GM21576 (cell line): Measurements from ENCODE around the gene SERPINB6.
"Not testable (repeated sequence)": the region's sequence is repeated elsewhere in the genome, so short reads cannot be mapped to it uniquely, and the experiment has no call there.

Source experiments
- ATAC-seq: cut with Tn5 transposase; IDR thresholded peaks from one replicate; pipeline ENCODE4 v1.9.1; 2021; ENCODE audit warnings: mild to moderate bottlenecking, moderate library complexity; ENCODE audit not compliant: unreplicated experiment

SERPINB6 gene

DNA sequence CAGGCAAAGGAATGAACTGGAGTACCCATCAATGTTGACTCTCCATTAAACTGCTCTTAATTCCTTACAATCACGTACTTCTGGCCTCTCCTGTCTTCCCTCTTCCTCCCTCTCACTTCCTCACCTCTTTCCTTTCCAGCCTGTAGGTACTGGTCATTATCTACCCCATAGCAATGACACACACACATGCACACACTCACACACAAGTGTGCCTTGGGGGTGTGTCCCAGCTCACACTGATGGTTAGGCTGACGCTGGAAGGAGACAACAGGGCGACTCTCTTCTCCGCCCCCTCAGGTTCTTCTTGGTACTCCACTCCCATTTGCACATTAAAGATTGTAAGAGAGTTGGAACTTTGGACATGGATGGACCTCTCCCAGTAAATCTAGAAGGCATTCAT, 54.3 kb downstream of the SERPINB6 start:
- no peak for ATAC-seq

DNA sequence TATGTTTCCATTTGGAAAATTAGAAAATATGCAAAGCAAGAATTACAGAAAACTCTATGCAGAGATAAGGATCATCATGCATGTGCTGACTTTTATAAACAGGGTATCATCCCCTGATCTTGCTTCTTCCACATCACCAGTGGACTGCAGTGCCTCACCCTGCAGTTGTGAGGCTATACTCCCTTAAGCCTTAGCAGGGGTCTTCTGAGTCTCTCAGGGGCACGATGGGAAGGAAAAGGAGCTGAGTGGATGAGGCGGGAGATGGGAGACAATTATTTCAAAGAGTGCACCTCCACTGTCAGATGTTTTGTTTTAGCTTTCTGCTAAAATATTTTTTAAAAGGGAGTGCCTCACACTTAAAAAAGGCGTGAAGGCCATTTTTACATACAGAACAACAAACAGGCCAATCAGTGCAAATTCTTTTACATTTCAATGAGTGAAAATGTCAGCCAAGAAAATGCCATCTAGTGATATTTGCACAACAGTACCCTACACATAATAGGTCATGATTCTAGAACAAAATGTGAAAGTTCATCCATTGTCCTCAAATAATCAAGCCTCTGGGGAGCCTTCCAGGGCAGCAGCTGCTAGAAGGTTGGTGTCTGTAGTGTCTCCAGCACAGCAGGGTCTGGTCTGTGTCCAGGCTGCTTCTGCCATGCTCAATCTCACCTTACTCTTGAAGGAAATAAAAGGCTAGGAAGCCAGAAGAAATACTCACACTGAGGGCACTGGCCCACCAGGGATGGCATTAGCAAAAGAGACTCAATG, 55.0 kb downstream of the SERPINB6 start:
- no peak for ATAC-seq

DNA sequence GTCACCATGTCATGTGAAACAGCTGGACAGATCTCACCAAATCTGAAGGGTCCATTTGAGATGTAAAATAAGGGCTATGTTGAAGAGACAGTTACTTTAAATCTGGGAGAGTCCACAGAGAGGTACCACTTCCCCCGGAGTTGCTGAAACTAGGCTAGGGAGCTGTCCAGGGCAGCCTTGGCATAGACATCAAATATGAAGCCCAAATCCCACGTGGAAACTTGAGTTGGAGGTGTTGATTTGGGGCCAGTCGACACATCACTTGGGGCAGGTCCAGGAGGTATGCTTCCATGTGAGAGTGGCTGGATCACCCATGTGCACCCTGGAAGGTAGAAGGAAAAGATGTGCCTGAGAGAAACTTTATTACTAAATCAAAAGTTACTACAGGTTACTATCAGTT, 56.2 kb downstream of the SERPINB6 start:
- no peak for ATAC-seq

DNA sequence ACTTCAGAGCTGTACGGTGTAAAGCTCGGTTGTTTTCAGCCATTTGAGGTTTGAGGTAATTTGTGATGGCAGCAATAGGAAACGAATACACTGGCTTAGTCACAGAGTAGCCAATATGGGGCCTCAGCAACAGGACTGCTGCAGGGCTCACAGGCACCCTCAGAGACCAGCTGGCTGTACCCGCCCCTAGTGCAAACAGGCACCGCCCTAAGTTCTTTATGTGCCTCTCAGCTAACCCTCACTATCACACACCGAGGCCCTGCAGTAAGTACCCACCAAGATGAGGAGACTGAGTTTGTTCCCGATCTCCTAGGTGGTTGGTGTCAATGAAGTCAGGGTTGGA, 57.1 kb downstream of the SERPINB6 start:
- ATAC-seq = no peak

GRCh38 chr6:2913621-2914317, 57.6 kb downstream of the SERPINB6 start:
- no peak for ATAC-seq

DNA sequence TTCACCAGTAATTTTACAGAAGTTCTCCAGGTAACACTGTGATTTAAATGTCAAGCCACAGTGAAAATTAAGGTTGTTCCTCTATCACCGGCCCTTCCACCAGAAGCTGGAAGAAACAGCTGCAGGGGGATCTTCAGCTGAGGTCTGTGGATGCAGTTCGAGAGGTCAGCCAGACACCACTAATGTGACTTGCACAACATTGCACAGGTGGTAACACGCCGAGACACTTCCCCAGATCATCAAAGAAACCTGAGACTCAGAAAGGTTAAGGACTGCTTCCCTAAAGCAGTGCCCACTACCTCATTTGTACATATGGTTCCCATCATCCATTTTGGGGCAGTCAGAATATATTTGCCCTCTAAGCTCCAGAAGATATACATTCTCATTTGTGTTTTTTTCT, 60.2 kb downstream of the SERPINB6 start:
- peak; percentile 60 for ATAC-seq

DNA sequence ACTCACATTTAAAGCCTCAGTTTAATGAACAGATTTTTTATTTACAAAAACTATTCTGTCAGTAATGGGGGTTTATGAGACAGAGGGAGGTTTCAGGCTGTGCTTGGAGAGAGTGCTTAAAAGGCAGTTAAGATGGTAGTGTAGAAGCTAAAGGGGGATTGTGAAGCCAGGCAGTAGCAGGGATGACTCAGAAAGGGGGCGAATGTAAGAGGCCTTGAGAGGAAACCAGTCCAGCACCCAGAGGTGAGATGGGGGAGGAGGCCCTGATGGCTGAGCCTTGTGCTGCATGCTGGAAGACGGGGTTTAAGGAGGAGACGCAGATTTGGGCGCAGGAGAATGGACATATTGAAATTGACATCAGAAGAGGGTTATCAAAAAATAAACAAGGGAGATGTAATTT, 61.6 kb downstream of the SERPINB6 start:
- no peak for ATAC-seq

GRCh38 chr6:2909051-2909606, 62.2 kb downstream of the SERPINB6 start:
- ATAC-seq = not testable (repeated sequence)

- ATAC-seq = not testable (repeated sequence)
These were observed 62.9 kb downstream of the SERPINB6 start for GRCh38 chr6:2908516-2908915.

DNA sequence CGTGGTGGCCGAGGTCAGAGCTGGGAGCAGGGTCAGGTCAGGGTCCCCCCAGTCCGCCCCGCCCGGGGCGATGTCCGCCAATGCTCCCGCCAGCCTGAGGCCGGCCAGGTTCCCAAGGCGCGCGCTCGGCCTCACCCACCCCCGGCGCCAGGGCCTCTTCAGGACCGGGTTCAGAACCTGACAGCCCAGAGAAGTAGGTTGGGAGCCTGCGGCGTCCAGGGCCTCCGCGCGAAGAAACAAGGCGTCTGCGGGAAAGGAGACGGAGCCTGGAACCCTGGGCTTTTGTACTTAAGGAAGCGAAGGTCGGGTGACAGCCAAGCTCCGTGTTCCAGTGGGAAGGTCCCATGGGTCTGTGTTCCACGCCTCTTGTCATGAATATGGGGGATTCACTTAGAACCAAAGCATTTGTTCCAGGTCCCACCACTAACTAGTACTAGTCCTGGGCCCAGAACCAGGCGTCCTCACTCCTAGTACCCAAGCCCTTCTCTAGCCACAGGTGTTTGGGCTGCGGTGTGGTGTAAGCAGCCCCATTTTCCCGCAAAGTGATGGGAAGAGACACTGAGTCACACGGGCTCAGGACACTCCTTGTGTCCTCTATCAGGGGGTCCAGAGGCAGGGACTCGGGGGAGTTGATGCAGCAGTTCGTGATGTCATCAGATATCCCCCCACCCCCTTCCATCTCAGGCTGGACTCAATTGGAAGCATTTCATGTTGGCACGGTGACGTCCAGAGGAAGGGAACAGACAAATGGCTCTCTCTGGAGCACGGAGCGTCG, 67.8 kb downstream of the SERPINB6 start:
- ATAC-seq = not testable (repeated sequence)

DNA sequence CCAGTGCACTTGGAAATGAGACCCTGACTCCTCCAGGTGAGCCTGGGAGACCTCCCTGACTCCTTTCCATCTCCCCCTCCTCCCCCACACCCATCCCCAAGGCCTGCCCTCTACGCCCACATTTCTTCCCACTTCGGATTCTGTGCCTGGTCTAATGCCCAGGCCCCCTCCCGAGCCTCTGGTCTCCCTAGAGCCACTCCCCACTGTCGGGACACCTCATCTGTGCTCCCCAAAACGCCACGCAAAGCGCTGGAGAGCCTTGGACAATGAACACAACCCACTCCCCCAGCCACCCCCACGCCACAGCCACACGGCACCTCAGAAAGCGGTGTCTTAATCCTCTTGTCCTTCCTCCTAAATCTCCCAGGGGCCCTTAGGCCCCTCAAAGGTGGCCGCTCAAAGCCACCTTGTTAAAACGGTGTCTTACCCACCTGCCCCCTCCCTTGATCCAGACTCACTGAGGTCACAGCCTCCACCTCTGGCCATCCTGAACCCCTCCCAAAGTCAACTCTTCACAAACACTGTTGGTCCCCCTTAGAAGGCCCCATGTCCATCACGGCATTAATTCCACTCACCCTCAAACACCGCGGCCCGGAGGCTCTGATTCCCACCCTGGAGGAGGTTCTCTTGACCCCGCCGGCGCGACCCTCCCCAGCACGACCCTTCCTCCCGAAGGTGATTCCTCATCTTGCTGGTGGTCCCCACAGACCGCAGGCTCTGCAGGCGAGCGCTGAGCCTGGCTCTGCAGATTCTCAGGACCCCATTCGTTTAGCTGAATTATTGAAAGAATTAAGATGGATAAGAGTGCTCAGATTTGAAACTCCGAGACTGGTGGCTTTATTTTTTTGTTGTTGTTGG, 69.5 kb downstream of the SERPINB6 start:
- ATAC-seq = not testable (repeated sequence)

- no peak for ATAC-seq
These were observed 70.3 kb downstream of the SERPINB6 start for GRCh38 chr6:2900821-2901644.

DNA sequence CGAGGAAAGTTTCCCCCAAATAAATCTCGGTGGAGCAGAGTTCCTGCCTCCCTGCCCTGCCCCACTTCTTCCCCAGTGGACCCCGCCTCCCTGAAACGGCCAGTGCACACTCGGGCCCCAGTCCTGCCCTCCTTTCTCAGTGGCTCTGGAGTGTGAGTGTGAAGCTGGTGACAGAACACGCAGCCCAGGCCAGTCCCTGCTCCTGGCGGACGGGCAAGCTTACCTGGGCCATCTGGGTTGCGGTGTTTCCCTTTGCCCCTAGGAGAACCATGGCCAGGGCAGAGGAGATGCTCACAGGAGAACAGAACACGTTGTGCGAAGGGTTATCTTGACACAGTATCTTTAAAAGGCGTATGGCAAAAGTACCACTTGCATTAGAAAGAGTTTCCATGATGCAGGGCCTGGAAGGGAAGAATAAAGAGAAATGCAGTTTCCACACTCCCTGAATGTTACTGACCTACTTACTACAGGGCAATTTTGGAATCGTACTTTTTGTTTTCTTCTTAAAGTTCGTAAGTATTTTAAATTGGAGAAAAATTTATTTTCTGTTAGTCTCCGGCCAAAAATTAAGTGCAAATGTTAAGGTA, 71.1 kb downstream of the SERPINB6 start:
- ATAC-seq = no peak

DNA sequence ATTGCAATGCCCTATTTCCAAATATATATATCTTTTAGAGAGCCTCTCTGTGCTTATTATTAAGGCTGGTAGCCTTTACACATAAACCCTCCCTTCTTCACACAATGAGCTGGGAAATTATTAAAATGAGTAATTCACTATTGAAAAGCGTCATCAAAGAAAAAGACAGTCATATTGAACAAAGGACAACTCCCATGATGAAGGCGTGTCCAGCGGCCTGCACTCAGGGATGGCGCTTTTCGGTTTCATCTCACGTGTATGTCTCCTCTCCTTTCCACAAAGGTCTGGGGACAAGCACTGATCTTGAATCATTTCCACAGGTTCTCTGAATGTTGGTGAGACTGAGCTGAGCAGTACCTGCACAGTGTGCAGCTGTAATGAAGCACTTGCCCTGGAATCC, 71.8 kb downstream of the SERPINB6 start:
- no peak for ATAC-seq
